ENCODE data around the gene CLEC16A.

The CLEC16A gene

DNA sequence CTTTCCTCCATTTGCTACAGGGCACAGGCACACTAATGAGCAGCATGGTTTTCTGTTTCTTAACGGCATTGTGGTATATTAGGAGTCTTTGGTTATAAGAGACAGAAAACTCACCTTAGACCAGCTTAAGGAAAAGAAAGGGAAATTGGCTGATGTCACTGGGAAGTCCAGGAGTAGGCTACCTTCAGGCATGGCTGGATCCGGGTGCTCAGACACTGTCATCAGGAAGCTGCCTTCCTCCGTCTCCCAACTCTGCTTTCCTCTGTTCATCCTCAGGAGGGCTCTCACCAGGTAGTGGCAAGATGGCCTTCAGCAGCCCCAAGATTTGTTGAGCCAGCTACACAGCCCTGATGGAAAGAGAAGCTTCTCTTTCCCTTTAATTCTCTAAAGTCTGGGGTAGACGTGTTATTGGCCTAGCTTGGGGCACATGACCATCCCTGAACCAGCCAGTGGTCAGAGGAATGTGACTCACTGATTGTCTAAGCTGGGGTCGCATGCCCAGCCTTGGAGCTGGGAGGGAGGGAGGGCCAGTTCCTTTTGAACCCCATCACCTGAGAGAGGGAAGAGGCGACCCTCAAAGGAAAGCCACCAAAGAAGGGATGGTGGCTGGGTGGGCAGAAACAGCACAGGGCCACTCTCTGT is 117.4 kb downstream of the CLEC16A start:
- no peak for DNase-seq (ENCODE audit: low read depth)

GRCh38 chr16:11063448-11064201 is 119.3 kb downstream of the CLEC16A start:
- no peak for DNase-seq (ENCODE audit: low read depth)

DNA sequence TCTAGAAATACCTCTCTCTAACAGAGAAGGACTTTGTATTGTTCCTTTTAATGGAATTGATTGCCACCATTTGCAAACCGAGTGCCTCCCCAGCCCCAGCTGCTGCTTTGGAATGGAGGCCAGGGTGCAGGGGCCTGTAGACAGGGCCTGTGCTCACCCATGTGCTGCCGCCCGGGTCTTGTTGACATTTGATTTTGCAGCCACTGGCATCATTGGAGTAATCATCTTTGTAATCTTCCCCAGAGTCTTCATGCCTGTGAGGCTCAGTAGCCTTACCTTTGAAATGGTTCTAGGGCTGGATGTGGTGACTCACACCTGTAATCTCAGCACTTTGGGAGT is 119.8 kb downstream of the CLEC16A start:
- DNase-seq (ENCODE audit: low read depth): no peak

- no peak for DNase-seq (ENCODE audit: low read depth)
These were observed 120.5 kb downstream of the CLEC16A start for GRCh38 chr16:11064851-11065250.

- no peak for DNase-seq (ENCODE audit: low read depth)
These were observed 122.0 kb downstream of the CLEC16A start for GRCh38 chr16:11066261-11066870.

DNA sequence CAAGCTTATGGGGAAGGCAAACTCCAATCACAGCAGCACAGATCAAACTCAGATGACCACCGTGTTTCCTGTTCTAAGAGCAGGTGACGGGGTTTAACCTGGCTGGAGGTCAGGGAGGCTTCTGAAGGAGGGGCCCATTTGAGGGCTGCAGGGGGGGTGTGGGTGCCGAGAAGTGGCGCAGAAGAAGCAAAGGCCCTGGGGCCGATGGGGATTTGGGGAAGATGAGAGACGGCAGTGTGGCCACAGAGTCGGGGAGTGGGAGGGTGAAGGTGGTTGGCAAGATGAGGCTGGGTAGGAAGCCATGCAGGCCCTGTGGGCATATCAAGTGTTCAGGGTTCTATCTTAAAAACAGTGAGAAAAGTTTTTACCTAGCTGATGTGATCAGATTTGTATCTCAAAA is 122.9 kb downstream of the CLEC16A start:
- no peak for DNase-seq (ENCODE audit: low read depth)

- no peak for DNase-seq (ENCODE audit: low read depth)
These were observed 123.4 kb downstream of the CLEC16A start for GRCh38 chr16:11067697-11068141.

GRCh38 chr16:11071829-11072228 is 127.5 kb downstream of the CLEC16A start:
- no peak for DNase-seq (ENCODE audit: low read depth)

DNA sequence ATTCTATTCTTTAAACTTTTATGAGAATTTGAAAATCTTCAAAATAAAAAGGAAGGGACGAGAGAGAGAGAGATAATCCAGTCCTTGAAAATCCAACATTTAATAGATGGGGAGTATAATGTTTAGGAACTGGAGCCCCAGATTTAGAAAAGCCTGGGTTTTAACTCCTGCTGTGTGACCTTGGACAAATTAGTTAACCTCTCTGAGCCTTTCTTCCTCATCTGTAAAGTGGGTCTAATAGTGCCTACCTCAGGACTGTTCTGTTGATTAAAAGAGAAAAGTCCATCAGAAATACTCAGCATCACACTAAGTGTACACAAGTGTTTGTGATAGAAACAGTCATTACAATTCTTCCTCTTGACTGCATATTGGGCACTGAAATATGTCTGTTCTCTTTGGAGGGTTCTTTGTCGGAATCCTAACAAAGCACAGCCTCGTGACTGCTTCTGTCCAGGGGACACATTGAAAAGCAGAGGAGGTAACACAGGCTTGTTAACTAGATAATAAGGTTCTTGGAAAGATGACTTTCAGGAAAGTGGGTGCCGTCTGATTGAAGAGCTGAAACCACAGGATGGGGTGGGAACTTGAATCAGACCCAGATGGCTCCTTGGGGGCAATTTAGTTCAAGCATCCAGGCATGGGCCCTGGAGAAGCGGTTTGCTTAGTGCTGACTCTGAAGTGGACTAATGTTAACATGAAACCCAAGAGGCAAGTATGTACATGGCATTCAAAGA is 128.2 kb downstream of the CLEC16A start:
- DNase-seq (ENCODE audit: low read depth): no peak

DNA sequence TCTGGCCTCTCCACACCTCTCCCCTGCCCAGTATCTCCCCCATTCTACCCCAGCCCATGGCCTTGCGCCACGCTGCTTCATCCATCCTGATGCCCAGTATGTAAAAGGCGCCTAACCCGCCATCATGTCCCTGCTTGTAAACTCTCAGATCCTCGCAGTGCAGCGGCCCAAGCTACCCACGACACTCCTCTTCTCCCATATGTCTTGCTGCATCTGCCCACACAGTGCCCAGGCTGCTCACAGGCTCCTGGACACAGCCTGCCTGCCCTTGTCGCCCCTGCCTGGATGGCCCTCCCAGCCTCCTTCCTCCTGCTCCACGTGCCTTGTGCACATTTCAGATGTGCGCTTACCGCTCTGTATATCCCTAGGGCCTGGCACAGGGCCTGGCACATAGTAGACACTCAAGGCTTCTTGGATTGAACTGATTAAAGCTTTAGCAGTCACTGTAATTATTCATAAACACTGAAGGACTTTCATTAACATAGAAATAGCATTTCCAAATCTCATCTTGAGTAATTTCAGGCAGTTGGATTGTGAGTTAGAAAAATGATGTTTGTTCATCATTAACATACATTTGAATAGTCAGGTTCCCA is 129.1 kb downstream of the CLEC16A start:
- no peak for DNase-seq (ENCODE audit: low read depth)

DNA sequence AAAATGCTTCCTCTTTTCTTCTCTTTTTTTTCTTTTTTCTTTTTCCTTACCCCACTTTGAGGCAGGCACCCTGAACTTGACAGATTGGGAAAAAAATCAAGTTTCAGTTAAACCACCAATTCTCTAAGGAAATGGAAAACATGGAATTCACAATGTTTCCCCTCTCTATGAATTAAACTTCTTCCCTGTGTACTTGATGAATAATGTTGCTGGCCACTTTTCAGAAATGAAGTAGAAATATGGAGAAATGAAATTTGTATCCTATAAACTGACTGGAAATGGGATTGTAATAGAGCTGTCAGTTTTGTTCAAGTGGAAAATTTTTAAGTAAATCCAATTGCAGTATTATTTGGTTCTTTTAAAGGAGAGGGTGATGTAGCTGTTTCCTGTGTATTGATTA is 129.8 kb downstream of the CLEC16A start:
- no peak for DNase-seq (ENCODE audit: low read depth)

GRCh38 chr16:11075163-11075562 is 130.8 kb downstream of the CLEC16A start:
- no peak for DNase-seq (ENCODE audit: low read depth)

- no peak for DNase-seq (ENCODE audit: low read depth)
These were observed 132.1 kb downstream of the CLEC16A start for GRCh38 chr16:11076259-11077018.

DNA sequence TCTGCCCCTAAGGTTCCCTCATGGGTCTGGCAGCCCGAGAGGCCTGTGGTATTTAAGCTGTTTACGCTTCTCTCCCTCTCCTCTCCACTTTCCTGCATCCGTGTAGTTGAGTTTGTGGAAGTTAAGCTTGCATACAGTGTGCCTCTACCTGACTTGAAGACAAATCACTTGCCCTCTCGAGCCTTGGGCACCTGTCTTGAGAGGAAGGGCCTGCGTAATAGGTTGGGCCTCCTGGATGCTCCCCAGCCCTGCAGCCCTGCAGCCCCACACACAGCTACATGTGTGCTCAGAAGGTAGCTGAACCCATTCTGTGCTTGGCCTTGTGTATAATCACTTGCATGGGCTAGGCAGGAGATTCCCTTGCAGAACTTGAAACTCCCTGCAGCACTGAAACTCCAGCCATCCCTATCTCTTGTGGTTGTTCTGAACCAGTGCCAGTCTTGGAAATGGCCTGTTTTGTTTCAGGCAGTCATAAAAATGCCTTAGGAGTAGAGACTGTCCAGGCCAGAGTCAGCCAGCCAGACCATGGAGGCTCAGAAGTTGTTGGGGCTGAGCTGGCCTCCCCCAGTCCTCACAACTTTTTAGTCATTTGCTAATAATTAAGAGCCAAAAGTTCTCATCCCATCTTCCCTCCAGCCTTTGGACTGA is 134.6 kb downstream of the CLEC16A start:
- no peak for DNase-seq (ENCODE audit: low read depth)

DNA sequence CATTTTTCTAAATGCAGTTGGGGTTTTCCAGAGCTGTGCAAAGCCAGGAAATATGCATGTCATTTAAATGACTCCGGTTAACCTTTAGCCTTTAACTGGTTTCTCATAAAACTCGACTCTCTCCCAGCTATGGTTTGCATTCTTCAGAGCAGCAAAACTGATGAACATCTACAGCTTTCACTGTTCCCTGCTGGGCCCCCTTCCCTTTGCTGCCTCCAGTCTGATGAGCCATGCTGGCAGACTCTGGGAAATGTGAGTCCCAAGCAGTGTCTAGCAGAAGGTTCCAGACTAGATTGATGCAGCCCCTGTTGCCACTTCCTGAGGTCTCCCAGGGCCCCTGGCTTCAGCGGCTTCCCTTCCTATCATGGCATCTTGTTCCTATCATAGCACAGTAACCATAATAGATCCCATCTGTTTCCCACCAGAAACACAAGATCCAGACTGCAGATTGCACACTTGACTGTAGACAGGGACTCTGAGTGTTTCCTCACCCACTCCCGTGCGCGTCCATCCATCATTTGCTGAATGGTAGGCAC is 135.4 kb downstream of the CLEC16A start:
- peak; percentile 83 for DNase-seq (ENCODE audit: low read depth)

GRCh38 chr16:11080327-11080967 is 136.1 kb downstream of the CLEC16A start:
- no peak for DNase-seq (ENCODE audit: low read depth)

- DNase-seq (ENCODE audit: low read depth): no peak
These were observed 136.8 kb downstream of the CLEC16A start for GRCh38 chr16:11080999-11081630.

GRCh38 chr16:11082108-11082859 is 137.9 kb downstream of the CLEC16A start:
- no peak for DNase-seq (ENCODE audit: low read depth)

DNA sequence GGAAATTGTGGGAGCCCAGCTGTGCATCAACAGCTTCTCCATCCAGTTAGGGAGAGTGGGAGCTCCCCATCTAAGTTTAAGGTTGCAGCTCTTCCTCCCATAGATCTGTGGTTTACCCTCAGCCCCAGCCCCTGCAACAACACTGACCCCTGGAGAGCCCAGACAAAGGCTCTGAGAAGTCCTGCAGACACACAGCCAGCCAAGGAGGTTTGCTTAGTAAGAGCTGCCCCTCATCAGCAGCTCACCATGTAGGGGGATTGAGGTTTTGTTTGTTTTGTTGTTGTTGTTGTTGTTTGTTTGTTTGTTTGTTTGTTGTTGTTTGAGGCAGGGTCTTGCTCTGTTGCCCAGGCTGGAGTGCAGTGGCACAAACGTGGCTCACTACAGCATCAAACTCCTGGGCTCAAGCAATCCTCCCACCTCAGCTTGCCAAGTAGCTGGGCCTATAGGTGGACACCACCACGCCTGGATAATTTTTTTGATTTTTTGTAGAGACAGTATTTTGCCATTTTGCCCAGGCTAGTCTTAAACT is 138.6 kb downstream of the CLEC16A start:
- DNase-seq (ENCODE audit: low read depth): no peak

Data from non-pigmented ciliary epithelial cell (primary cell).